H1 (cell line): ENCODE data around the gene HLA-DQA2. TPM values are rescaled to one million over a fixed set of nuclear protein-coding genes. Genes with fewer than 3 reads are reported as not detected.

Experiments
- CTCF ChIA-PET: fragments of 300-600 bp; sonication (Branson Sonifier 250); formaldehyde crosslinking; loops from one replicate; lab custom pipeline; 2021; ENCODE audit not compliant: partially characterized antibody; lab: Charles Lee
- POLR2A ChIA-PET: fragments of 300-600 bp; sonication (Branson Sonifier 250); formaldehyde crosslinking; loops from one replicate; lab custom pipeline; 2021; ENCODE audit warnings: inconsistent platforms; ENCODE audit not compliant: partially characterized antibody; lab: Charles Lee
- DNase-seq, 2 experiments: peaks; one replicate each; pipeline versions ENCODE4 v3.0.0 to v3.0.0-alpha.2; 2010 to 2022; ENCODE audit warnings: low spot score in 2 of 2, low read depth in 1 of 2, mixed read lengths in 1 of 2
- FAIRE-seq: peaks from 2 replicates; lab custom pipeline; 2011; peaks lifted over from hg19 to GRCh38; lab: Jason Lieb, UNC
- H2AFZ ChIP-seq: 2 replicates; pipeline ENCODE4 v1.8.1; 2012; ENCODE audit warnings: low read length, inconsistent platforms
- H2AK5ac ChIP-seq: 2 replicates; pipeline ENCODE4 v1.6.1; 2013; ENCODE audit warnings: low read depth, low read length
- H2BK120ac ChIP-seq: replicated peaks from 2 replicates; pipeline ENCODE3; 2013; ENCODE audit warnings: low read depth, low read length, inconsistent platforms
- H2BK12ac ChIP-seq: 2 replicates; pipeline ENCODE4 v1.6.1; 2013; ENCODE audit warnings: low read depth, low read length
- H2BK15ac ChIP-seq: 2 replicates; pipeline ENCODE4 v1.6.1; 2013; ENCODE audit warnings: low read length
- H2BK20ac ChIP-seq: 2 replicates; pipeline ENCODE4 v1.6.1; 2013; ENCODE audit warnings: low read length
- H2BK5ac ChIP-seq: 2 replicates; pipeline ENCODE4 v1.6.1; 2013; ENCODE audit warnings: low read depth, low read length
- H3K14ac ChIP-seq: 2 replicates; pipeline ENCODE4 v1.6.1; 2013; ENCODE audit warnings: inconsistent platforms; ENCODE audit not compliant: insufficient read length
- H3K18ac ChIP-seq: 2 replicates; pipeline ENCODE4 v1.6.1; 2013; ENCODE audit warnings: low read length; ENCODE audit errors: extremely low read depth
- H3K23ac ChIP-seq: 2 replicates; pipeline ENCODE4 v1.6.1; 2013; ENCODE audit warnings: inconsistent platforms; ENCODE audit not compliant: insufficient read length
- H3K23me2 ChIP-seq: 2 replicates; pipeline ENCODE4 v1.6.1; 2013; ENCODE audit warnings: low read depth, low read length
- H3K27ac ChIP-seq: 2 replicates; pipeline ENCODE4 v1.6.1; 2011; ENCODE audit warnings: low read depth, low read length, inconsistent platforms
- H3K27me3 ChIP-seq, 4 experiments: replicated peaks in 1 of 4; 1 replicate in 1 of 4; 2 replicates in 3 of 4; pipeline versions ENCODE4 v1.6.1 to v1.8.1; 2011 to 2013; ENCODE audit warnings: low read length in 3 of 4, mild to moderate bottlenecking in 3 of 4, inconsistent platforms in 2 of 4, mixed read lengths in 2 of 4, moderate library complexity in 1 of 4; ENCODE audit not compliant: control insufficient read depth in 3 of 4, insufficient read depth in 3 of 4; ENCODE audit errors: extremely low read depth in 1 of 4
- H3K36me3 ChIP-seq, 4 experiments: 2 replicates each; pipeline versions ENCODE4 v1.6.1 to v1.8.1; 2011 to 2013; ENCODE audit warnings: mild to moderate bottlenecking in 4 of 4, low read length in 3 of 4, moderate library complexity in 2 of 4, control low read depth in 1 of 4, inconsistent platforms in 1 of 4; ENCODE audit not compliant: insufficient read depth in 4 of 4, control insufficient read depth in 2 of 4
- H3K4ac ChIP-seq: replicated peaks from 2 replicates; pipeline ENCODE3; 2013; ENCODE audit warnings: low read length, low read depth, mixed read lengths, inconsistent platforms; ENCODE audit not compliant: insufficient read length
- H3K4me1 ChIP-seq, 4 experiments: replicated peaks in 1 of 4; 1 replicate in 1 of 4; 2 replicates in 3 of 4; pipeline versions ENCODE4 v1.6.1 to v1.8.1; 2011 to 2013; ENCODE audit warnings: low read length in 3 of 4, inconsistent platforms in 2 of 4, mixed read lengths in 1 of 4; ENCODE audit not compliant: insufficient read depth in 4 of 4, control insufficient read depth in 3 of 4
- H3K4me2 ChIP-seq, 2 experiments: 2 replicates each; pipeline versions ENCODE4 v1.6.1 to v1.8.1; 2011 to 2013; ENCODE audit warnings: low read depth in 2 of 2, low read length in 2 of 2, control low read depth in 1 of 2, inconsistent platforms in 1 of 2, mild to moderate bottlenecking in 1 of 2; ENCODE audit not compliant: insufficient read depth in 1 of 2
- H3K4me3 ChIP-seq, 4 experiments: fragments of 200-600, 300-600 bp in 1 of 4; sonication (generic), shearing (Covaris generic), sonication (Bioruptor Twin) in 1 of 4; 2 replicates each; pipeline versions ENCODE4 v1.5.1 to v1.8.1; 2011 to 2016; ENCODE audit warnings: low read length in 4 of 4, low read depth in 3 of 4, control low read depth in 2 of 4, inconsistent platforms in 2 of 4, mild to moderate bottlenecking in 2 of 4, mixed read lengths in 1 of 4, moderate library complexity in 1 of 4; ENCODE audit not compliant: insufficient read depth in 2 of 4; ENCODE audit errors: extremely low read depth in 1 of 4
- H3K56ac ChIP-seq: replicated peaks from 2 replicates; pipeline ENCODE3; 2013; ENCODE audit warnings: low read depth, mild to moderate bottlenecking, mixed read lengths, low read length, inconsistent platforms; ENCODE audit not compliant: insufficient read length
- H3K79me1 ChIP-seq: 2 replicates; pipeline ENCODE4 v1.6.1; 2013; ENCODE audit warnings: low read depth, low read length, control low read depth
- H3K79me2 ChIP-seq, 2 experiments: 2 replicates each; pipeline versions ENCODE4 v1.6.1 to v1.8.1; 2012 to 2013; ENCODE audit warnings: low read length in 2 of 2, mild to moderate bottlenecking in 2 of 2, inconsistent platforms in 1 of 2; ENCODE audit not compliant: insufficient read depth in 2 of 2, control insufficient read depth in 1 of 2
- H3K9ac ChIP-seq, 4 experiments: replicated peaks in 1 of 4; 1 replicate in 1 of 4; 2 replicates in 3 of 4; pipeline versions ENCODE4 v1.6.1 to v1.8.1; 2011 to 2013; ENCODE audit warnings: low read depth in 3 of 4, low read length in 3 of 4, control low read depth in 2 of 4, mild to moderate bottlenecking in 2 of 4, moderate library complexity in 2 of 4, inconsistent platforms in 1 of 4; ENCODE audit errors: extremely low read depth in 1 of 4
- H3K9me3 ChIP-seq, 2 experiments: 2 replicates each; pipeline versions ENCODE4 v1.6.1 to v1.8.1; 2012 to 2013; ENCODE audit warnings: mild to moderate bottlenecking in 2 of 2, moderate library complexity in 2 of 2, control low read depth in 1 of 2, inconsistent platforms in 1 of 2, low read depth in 1 of 2, low read length in 1 of 2, mixed read lengths in 1 of 2; ENCODE audit not compliant: insufficient read depth in 2 of 2
- H4K20me1 ChIP-seq, 2 experiments: replicated peaks in 1 of 2; 2 replicates each; pipeline versions ENCODE3 to v1.8.1; 2011 to 2013; ENCODE audit warnings: inconsistent platforms in 2 of 2, low read length in 2 of 2, mild to moderate bottlenecking in 1 of 2; ENCODE audit not compliant: insufficient read depth in 2 of 2, control insufficient read depth in 1 of 2
- H4K5ac ChIP-seq: 2 replicates; pipeline ENCODE4 v1.6.1; 2013; ENCODE audit warnings: low read length, low read depth, mixed read lengths, inconsistent platforms; ENCODE audit not compliant: insufficient read length
- H4K8ac ChIP-seq: 2 replicates; pipeline ENCODE4 v1.8.0; 2013; ENCODE audit warnings: mild to moderate bottlenecking, moderate library complexity, low read length, inconsistent platforms; ENCODE audit not compliant: insufficient read depth; ENCODE audit errors: extremely low read depth
- H4K91ac ChIP-seq: replicated peaks from 2 replicates; pipeline ENCODE3; 2013; ENCODE audit warnings: low read length, mixed read lengths, inconsistent platforms; ENCODE audit not compliant: insufficient read length
- CHD2 ChIP-seq: IDR thresholded peaks from 2 replicates; pipeline ENCODE4 v1.6.1; 2012; ENCODE audit warnings: low read length, improper control_type of control experiment
- CREB1 ChIP-seq: IDR thresholded peaks from 2 replicates; pipeline ENCODE4 v1.6.1; 2012; ENCODE audit warnings: inconsistent platforms
- EGR1 ChIP-seq: IDR thresholded peaks from 2 replicates; pipeline ENCODE4 v1.6.1; 2011; ENCODE audit warnings: low read depth, low read length, borderline replicate concordance
- EP300 ChIP-seq, 2 experiments: IDR thresholded peaks; 1 replicate in 1 of 2; 2 replicates in 1 of 2; pipeline ENCODE4 v1.6.1; 2011 to 2012; ENCODE audit warnings: low read depth in 2 of 2, low read length in 2 of 2, mild to moderate bottlenecking in 2 of 2, borderline replicate concordance in 1 of 2, inconsistent platforms in 1 of 2, moderate library complexity in 1 of 2
- HDAC2 ChIP-seq, 2 experiments: fragments of 300-600 bp in 1 of 2; sonication (generic) in 1 of 2; IDR thresholded peaks; 2 replicates each; pipeline ENCODE4 v1.6.1; 2011 to 2012; ENCODE audit warnings: low read depth in 2 of 2, low read length in 2 of 2, mild to moderate bottlenecking in 2 of 2, moderate library complexity in 2 of 2, borderline replicate concordance in 1 of 2, inconsistent platforms in 1 of 2
- HDAC6 ChIP-seq: IDR thresholded peaks from one replicate; pipeline ENCODE4 v1.7.1; 2012; ENCODE audit warnings: low read depth, mild to moderate bottlenecking, inconsistent platforms, low read length, moderate library complexity
- NRF1 ChIP-seq: IDR thresholded peaks from 2 replicates; pipeline ENCODE4 v1.6.1; 2011; ENCODE audit warnings: mild to moderate bottlenecking, low read depth, low read length, improper control_type of control experiment
- RAD21 ChIP-seq, 2 experiments: IDR thresholded peaks in 1 of 2; conservative IDR thresholded peaks in 1 of 2; 2 replicates each; pipeline ENCODE4 v1.6.1; 2011; ENCODE audit warnings: low read depth in 2 of 2, low read length in 2 of 2, improper control_type of control experiment in 1 of 2, inconsistent platforms in 1 of 2, mild to moderate bottlenecking in 1 of 2, moderate library complexity in 1 of 2
- RNF2 ChIP-seq: fragments of 200-900, 300-1000 bp; sonication (generic); IDR thresholded peaks from 2 replicates; pipeline ENCODE4 v1.7.1; 2016; ENCODE audit warnings: borderline replicate concordance, low read depth, mild to moderate bottlenecking, antibody characterized with exemption, low read length; ENCODE audit not compliant: poor library complexity, severe bottlenecking; ENCODE audit errors: missing control alignments
- SIX5 ChIP-seq: IDR thresholded peaks from 2 replicates; pipeline ENCODE4 v1.6.1; 2011; ENCODE audit warnings: mild to moderate bottlenecking, low read depth, low read length
- SP2 ChIP-seq: IDR thresholded peaks from 2 replicates; pipeline ENCODE4 v1.6.1; 2012; ENCODE audit warnings: mild to moderate bottlenecking, low read length, inconsistent platforms
- TAF1 ChIP-seq: IDR thresholded peaks from 2 replicates; pipeline ENCODE4 v1.6.1; 2011; ENCODE audit warnings: mild to moderate bottlenecking, low read depth, low read length
- whole genome bisulfite sequencing, 2 experiments: shearing (Covaris generic) in 1 of 2; methylation state at CpG; one replicate each; pipeline versions ENCODE4 v1.1.6 to v1.1.7; 2013 to 2015; ENCODE audit warnings: low lambda C conversion rate in 2 of 2, mixed read lengths in 2 of 2, inconsistent platforms in 1 of 2, low coverage in 1 of 2, missing lambda C conversion rate in 1 of 2; ENCODE audit not compliant: insufficient replicate concordance in 2 of 2, insufficient coverage in 1 of 2, insufficient read length in 1 of 2; ENCODE audit errors: extremely low coverage in 1 of 2, missing lambda C conversion rate in 1 of 2; 5-methylcytosine and 5-hydroxymethylcytosine counted together
- polyA plus RNA-seq, 7 experiments: library from polyadenylated mRNA; depleted of rRNA in 3 of 7; stranded (reverse) in 5 of 7; unstranded in 2 of 7; fragments of >200 nt in 5 of 7; fragments of 200-250 nt in 2 of 7; gene quantifications; 1 replicate in 5 of 7; 2 replicates in 1 of 7; 4 replicates in 1 of 7; pipeline versions ENCODE4 v1.2.1 to v1.2.3, GENCODE V29; 2011 to 2013; ENCODE audit warnings: missing spikeins in 2 of 7, mixed read lengths in 2 of 7
- total RNA-seq: library from RNA; stranded (reverse); fragmentation: NEBNext Ultra II Directional; extraction: Animal tissue kit (Norgen Biotek cat#: 25700); gene quantifications from 2 replicates; pipeline ENCODE4 v1.2.1, GENCODE V29; 2021

Gene HLA-DQA2
- total and polyA plus RNA-seq, 2 of the 8 experiments (the other 6 are each of a cell fraction or from before 2014, with no cell fraction given), result not detected

DNA sequence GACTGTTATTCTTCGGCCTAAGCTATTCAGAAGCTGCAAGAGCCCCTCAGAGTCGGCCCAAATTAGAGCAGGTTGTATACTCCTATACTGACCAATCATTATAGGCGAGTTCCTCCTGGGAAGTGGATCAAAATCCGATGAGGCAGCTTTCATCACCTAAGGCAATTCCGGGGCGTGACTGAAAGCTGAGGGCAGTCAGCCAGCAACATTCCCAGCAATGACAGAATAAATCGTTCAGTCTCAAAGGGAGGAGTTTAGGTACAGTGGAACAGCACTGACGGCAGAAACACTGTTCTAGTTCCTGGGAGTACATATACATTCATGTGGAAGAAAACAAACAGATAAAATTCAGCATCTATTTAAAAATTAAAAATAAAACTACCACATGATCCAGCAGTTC lies 11.4 kb downstream of the HLA-DQA2 start:
- no peak overlapping the region for H3K9ac ChIP-seq
- H3K14ac ChIP-seq, result no peak overlapping the region
- no peak overlapping the region for H3K27ac ChIP-seq
- WGBS, 2 experiments, result 76% methylated on average over 8 of the region's 8 CpGs; no CpG with 5 or more reads in 1 of the 2 experiments
- DNase-seq (no peak), FAIRE-seq (no peak)
- no peak overlapping the region for H4K5ac ChIP-seq
- ChIA-PET POLR2A (interaction anchor here (0.6 kb wide), 1 partner anchor 364 kb away, joined by 3 read pairs; no protein-coding TSS in a partner anchor), CTCF (no interaction called here)
- H3K4me3 ChIP-seq, result no peak overlapping the region
- H3K27me3 ChIP-seq, result no peaks in the 10 kb centered on the region
- no peak overlapping the region for H4K8ac ChIP-seq
- H3K56ac ChIP-seq, result no peak overlapping the region
- H3K9me3 ChIP-seq, result no peaks in the 10 kb centered on the region
- no peaks in the 10 kb centered on the region for H3K79me2 ChIP-seq
- no peak overlapping the region for H2BK5ac ChIP-seq
- no peaks in the 10 kb centered on the region for H3K4me1 ChIP-seq
- H3K23ac ChIP-seq, result no peak overlapping the region
- H2BK15ac ChIP-seq, result no peak overlapping the region
- no peaks in the 10 kb centered on the region for H4K20me1 ChIP-seq
- no peaks in the 10 kb centered on the region for H3K36me3 ChIP-seq
- H2BK12ac ChIP-seq, result no peak overlapping the region
- H3K18ac ChIP-seq, result no peak overlapping the region
- no peak overlapping the region for H2AK5ac ChIP-seq
- H3K4ac ChIP-seq, result no peak overlapping the region
- H2AFZ ChIP-seq, result no peak overlapping the region
- no peak overlapping the region for H2BK20ac ChIP-seq
- no peak overlapping the region for H2BK120ac ChIP-seq
- no peak overlapping the region for H4K91ac ChIP-seq
- H3K4me2 ChIP-seq, result no peak overlapping the region
- H3K23me2 ChIP-seq, result no peaks in the 10 kb centered on the region
- H3K79me1 ChIP-seq, result no peaks in the 10 kb centered on the region
- no peak for TF ChIP-seq HDAC2 (IDR thresholded peaks at IDR 0.05; ENCODE audit: borderline replicate concordance in 1 of 2, low read depth in 2 of 2, low read length in 2 of 2)
- TF ChIP-seq CREB1, result no peak
- no peak for TF ChIP-seq SIX5
- TF ChIP-seq HDAC6, result no peak
- TF ChIP-seq EP300 (IDR thresholded peaks at IDR 0.05; ENCODE audit: borderline replicate concordance in 1 of 2, low read depth in 2 of 2, low read length in 2 of 2), result no peak
- TF ChIP-seq NRF1, result no peak
- no peak for TF ChIP-seq SP2
- no peak for TF ChIP-seq TAF1
- TF ChIP-seq EGR1, result no peak
- no peak for TF ChIP-seq RAD21 (IDR thresholded peaks at IDR 0.05 in 1 of 2, conservative IDR thresholded peaks at IDR 0.05 in 1 of 2; ENCODE audit: low read depth in 2 of 2, low read length in 2 of 2)
- TF ChIP-seq CHD2, result no peak
- no peak for TF ChIP-seq RNF2
